RWPE1 (cell line): ENCODE results near the gene RBM23.
A peak's percentile ranks its signal among the peaks of the same experiment; 100 is the strongest.
"Not testable (repeated sequence)": the region's sequence is repeated elsewhere in the genome, so short reads cannot be mapped to it uniquely, and the experiment has no call there.

Experiments used
- CTCF ChIA-PET: fragments of 350-600 bp; sonication (Branson Sonifier 250); formaldehyde crosslinking; extraction: SDS; loops from one replicate; lab custom pipeline; 2021; lab: Yijun Ruan, JAX
- POLR2A ChIA-PET: fragments of 400-600 bp; formaldehyde crosslinking; extraction: SDS; loops from one replicate; lab custom pipeline; 2020; ENCODE audit warnings: antibody characterized with exemption; ENCODE audit not compliant: low non-redundant PET; lab: Yijun Ruan, JAX
- DNase-seq: peaks from one replicate; pipeline ENCODE4 v3.0.0; 2012; ENCODE audit warnings: low spot score
- H3K27ac ChIP-seq: fragments of 450-650 bp; 2 replicates; pipeline ENCODE4 v1.5.1; 2017
- CTCF ChIP-seq: fragments of 450-650 bp; conservative IDR thresholded peaks from 2 replicates; pipeline ENCODE4 v1.5.1; 2017; ENCODE audit warnings: low read depth, mild to moderate bottlenecking

The RBM23 gene

DNA sequence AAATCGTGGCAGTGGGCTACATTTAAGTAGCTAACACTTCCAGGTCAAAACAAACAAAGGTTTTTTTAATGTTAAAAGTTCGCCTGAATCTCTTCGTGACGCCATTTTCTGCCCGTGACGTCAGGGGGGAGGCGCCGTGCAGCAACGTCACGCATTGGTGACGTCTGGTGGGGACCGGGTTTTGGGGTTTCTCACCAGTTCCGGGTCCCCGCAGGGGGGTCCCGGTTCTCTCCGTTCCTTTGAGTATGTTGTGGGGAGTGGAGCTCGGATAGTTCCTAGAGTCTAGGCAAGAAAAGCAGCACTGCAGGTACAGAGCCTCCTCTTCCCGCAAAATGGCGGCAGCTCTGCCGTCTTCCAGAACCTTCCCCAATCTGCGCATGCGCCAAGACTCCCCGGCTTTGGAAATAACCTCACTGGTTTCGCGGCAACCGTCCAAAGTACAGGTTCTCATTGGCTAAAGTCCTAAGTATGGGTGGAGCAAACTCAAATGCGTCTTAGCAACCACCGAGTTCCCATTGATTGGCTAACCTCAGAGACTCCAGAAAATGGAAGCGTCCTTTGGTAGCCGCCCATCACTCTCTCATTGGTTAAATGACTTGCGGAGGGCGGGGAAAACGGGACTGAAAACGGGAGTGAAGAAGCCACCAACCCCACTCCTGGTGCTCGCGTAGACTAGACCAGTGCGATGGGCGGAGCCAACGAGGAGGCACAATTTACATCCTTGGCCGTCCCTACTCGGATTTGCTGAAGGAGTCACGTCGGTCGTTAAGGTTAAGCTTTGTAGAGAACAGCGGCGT, at the start of gene RBM23:
Gene RBM23 (minus strand): TSS at position 346 of the 797 bp plus-strand sequence.
- DNase-seq = peak; percentile 97
- no peak for TF ChIP-seq CTCF
- ChIA-PET POLR2A (interaction anchor here (0.5 kb wide), 1 partner anchor 8 kb away, joined by 4 read pairs; no protein-coding TSS in a partner anchor), CTCF (interaction anchor here (1.4 kb wide), 1 partner anchor 68 kb away, joined by 7 read pairs; no protein-coding TSS in a partner anchor)
- peak within 1 kb of the TSS; percentile 94 for H3K27ac ChIP-seq

- POLR2A ChIA-PET = interaction anchor here (0.9 kb wide), 1 partner anchor 29 kb away, joined by 3 read pairs; no protein-coding TSS in a partner anchor
- CTCF ChIA-PET = no interaction called here
- TF ChIP-seq CTCF = no peak
- DNase-seq = no peak
- H3K27ac ChIP-seq = peak overlapping the region; percentile 70
Observed at GRCh38 chr14:22966783-22967269, 47.9 kb upstream of the RBM23 start.

DNA sequence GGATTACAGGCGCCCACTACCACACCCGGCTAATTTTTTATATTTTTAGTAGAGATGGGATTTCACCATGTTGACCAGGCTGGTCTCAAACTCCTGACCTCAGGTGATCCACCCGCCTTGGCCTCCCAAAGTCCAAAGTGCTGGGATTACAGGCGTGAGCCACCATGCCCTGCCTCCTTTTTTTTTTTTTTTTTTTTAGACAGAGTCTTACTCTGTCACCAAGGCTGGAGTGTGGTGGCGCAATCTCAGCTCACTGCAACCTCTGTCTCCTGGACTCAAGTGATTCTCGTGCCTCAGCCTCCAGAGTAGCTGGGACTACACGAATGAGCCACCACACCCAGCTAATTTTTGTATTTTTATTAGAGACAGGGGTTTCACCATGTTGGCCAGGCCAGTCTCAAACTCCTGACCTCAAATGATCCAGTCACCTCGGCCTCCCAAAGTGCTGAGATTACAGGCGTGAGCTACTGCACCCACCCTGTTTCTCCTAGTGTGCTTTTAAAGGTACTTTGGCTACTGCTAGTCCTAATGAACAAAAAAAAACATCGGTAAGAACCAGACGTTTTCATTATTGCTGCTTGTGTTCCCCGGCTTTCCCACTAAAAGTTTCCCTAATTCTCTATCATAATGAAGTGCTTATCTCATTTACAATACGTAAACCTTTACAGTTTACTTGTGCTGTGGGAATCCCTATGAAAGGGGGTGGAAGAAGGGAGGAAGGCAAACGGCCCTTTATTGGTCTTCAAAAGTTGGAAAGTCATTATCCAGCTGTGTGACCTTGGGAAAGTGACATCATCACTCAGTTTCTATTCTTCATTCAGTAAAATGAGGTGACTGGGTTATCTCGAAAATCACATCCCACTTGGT, 47.2 kb upstream of the RBM23 start:
- POLR2A ChIA-PET = interaction anchor here (0.9 kb wide), 1 partner anchor 28 kb away, joined by 3 read pairs; no protein-coding TSS in a partner anchor
- DNase-seq, CTCF ChIA-PET: not testable (repeated sequence)
- peak overlapping the region; percentile 39 for H3K27ac ChIP-seq

DNA sequence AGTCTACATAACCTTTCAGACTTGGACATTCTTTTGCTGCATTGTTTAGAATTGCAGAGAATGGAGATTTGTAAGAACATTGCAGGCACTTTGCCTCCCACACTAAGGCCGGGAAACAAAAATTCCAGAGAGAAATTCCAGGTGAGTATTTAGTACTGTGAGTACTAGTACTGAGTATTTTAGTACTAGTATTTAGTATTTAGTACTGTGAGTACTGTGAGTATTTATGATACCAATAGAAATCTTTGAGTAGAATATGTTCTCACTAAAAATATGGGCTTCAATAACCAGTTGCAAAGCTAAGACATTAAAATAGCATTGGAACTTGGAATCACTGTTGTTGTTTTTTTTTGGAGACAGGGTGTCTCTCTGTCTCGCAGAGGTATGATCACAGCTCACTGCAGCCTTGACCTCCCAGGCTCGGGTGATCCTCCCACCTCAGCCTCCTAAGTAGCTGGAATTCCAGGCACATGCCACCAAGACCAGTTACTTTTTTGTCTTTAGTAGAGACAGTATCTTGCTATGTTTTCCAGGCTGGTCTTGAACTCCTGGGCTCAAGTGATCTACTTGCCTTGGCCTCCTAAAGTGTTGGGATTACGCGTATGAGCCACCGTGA, 43.2 kb upstream of the RBM23 start:
- POLR2A ChIA-PET = no interaction called here
- TF ChIP-seq CTCF = no peak
- CTCF ChIA-PET = no interaction called here
- H3K27ac ChIP-seq = no peak overlapping the region
- DNase-seq = no peak

- DNase-seq = no peak
- H3K27ac ChIP-seq = peak overlapping the region; percentile 98
- TF ChIP-seq CTCF = no peak
- ChIA-PET CTCF (interaction anchor here (0.6 to 1.3 kb wide), 5 partner anchors 29 to 113 kb away, joined by 3 to 4 read pairs (median 3); no protein-coding TSS in a partner anchor), POLR2A (interaction anchor here (0.5 to 1.1 kb wide), 2 partner anchors 26 to 46 kb away, joined by 5 to 10 read pairs; no protein-coding TSS in a partner anchor)
Observed at GRCh38 chr14:22955702-22956569, 37.0 kb upstream of the RBM23 start.

GRCh38 chr14:22952418-22952817, 33.5 kb upstream of the RBM23 start:
- TF ChIP-seq CTCF = no peak
- CTCF ChIA-PET = no interaction called here
- POLR2A ChIA-PET = no interaction called here
- no peak for DNase-seq
- no peak overlapping the region for H3K27ac ChIP-seq

- CTCF ChIA-PET = interaction anchor here (0.6 kb wide), 1 partner anchor 44 kb away, joined by 3 read pairs; no protein-coding TSS in a partner anchor
- H3K27ac ChIP-seq = peak overlapping the region; percentile 41
- POLR2A ChIA-PET, DNase-seq: not testable (repeated sequence)
Observed at GRCh38 chr14:22951795-22952194, 32.8 kb upstream of the RBM23 start.
